Astrocyte (in vitro differentiated cells and primary cell): ENCODE measurements around the gene MARVELD1. TPM values are rescaled to one million over a fixed set of nuclear protein-coding genes. Genes with fewer than 3 reads are reported as not detected.
"Not testable (repeated sequence)": the region's sequence is repeated elsewhere in the genome, so short reads cannot be mapped to it uniquely, and the experiment has no call there.

ENCODE experiments used
- DNase-seq: peaks from one replicate; pipeline ENCODE4 v3.0.0-alpha.2; 2010; ENCODE audit warnings: low read depth
- FAIRE-seq: peaks from 2 replicates; lab custom pipeline; 2011; peaks lifted over from hg19 to GRCh38; lab: Jason Lieb, UNC
- H2AFZ ChIP-seq: 2 replicates; pipeline ENCODE4 v1.6.0; 2012; ENCODE audit warnings: low read depth, low read length, inconsistent platforms
- H3K27ac ChIP-seq: 2 replicates; pipeline ENCODE4 v1.5.1; 2011; ENCODE audit warnings: low read depth, low read length, inconsistent platforms
- H3K27me3 ChIP-seq: 2 replicates; pipeline ENCODE4 v1.6.0; 2011; ENCODE audit warnings: low read length, inconsistent platforms; ENCODE audit not compliant: insufficient read depth
- H3K36me3 ChIP-seq: 2 replicates; pipeline ENCODE4 v1.5.1; 2011; ENCODE audit warnings: low read length, inconsistent platforms; ENCODE audit not compliant: insufficient read depth
- H3K4me1 ChIP-seq: 2 replicates; pipeline ENCODE4 v1.5.1; 2011; ENCODE audit warnings: low read length, inconsistent platforms; ENCODE audit not compliant: insufficient read depth
- H3K4me2 ChIP-seq: 2 replicates; pipeline ENCODE4 v1.6.0; 2012; ENCODE audit warnings: low read length, inconsistent platforms
- H3K4me3 ChIP-seq: 2 replicates; pipeline ENCODE4 v1.5.1; 2011; ENCODE audit warnings: low read depth, mild to moderate bottlenecking, low read length, inconsistent platforms; ENCODE audit not compliant: insufficient read depth
- H3K79me2 ChIP-seq: 2 replicates; pipeline ENCODE4 v1.6.0; 2012; ENCODE audit warnings: mild to moderate bottlenecking, low read length, inconsistent platforms; ENCODE audit not compliant: insufficient read depth
- H3K9ac ChIP-seq: 2 replicates; pipeline ENCODE4 v1.6.0; 2012; ENCODE audit warnings: mild to moderate bottlenecking, low read length, inconsistent platforms
- H3K9me3 ChIP-seq: 2 replicates; pipeline ENCODE4 v1.5.1; 2012; ENCODE audit warnings: low read depth, mild to moderate bottlenecking, low read length, inconsistent platforms; ENCODE audit not compliant: insufficient read depth
- H4K20me1 ChIP-seq: 2 replicates; pipeline ENCODE4 v1.6.0; 2012; ENCODE audit warnings: low read length, inconsistent platforms; ENCODE audit not compliant: insufficient read depth
- H3K27ac Mint-ChIP-seq: one replicate; pipeline ENCODE4 v1.8.0; 2021; ENCODE audit warnings: mild to moderate bottlenecking, mixed read lengths; ENCODE audit not compliant: unreplicated experiment
- H3K27me3 Mint-ChIP-seq: one replicate; pipeline ENCODE4 v1.8.0; 2021; ENCODE audit warnings: low read depth, mixed read lengths; ENCODE audit not compliant: unreplicated experiment
- H3K36me3 Mint-ChIP-seq: one replicate; pipeline ENCODE4 v1.8.0; 2021; ENCODE audit warnings: low read depth, mixed read lengths; ENCODE audit not compliant: unreplicated experiment
- H3K4me1 Mint-ChIP-seq: one replicate; pipeline ENCODE4 v1.8.0; 2021; ENCODE audit warnings: low read depth, mixed read lengths; ENCODE audit not compliant: unreplicated experiment
- H3K4me3 Mint-ChIP-seq: one replicate; pipeline ENCODE4 v1.8.0; 2021; ENCODE audit warnings: mild to moderate bottlenecking, moderate library complexity, mixed read lengths; ENCODE audit not compliant: unreplicated experiment
- H3K9me3 Mint-ChIP-seq: one replicate; pipeline ENCODE4 v1.8.0; 2021; ENCODE audit warnings: mild to moderate bottlenecking, mixed read lengths; ENCODE audit not compliant: unreplicated experiment
- CTCF ChIP-seq: IDR thresholded peaks from 2 replicates; pipeline ENCODE4 v1.5.1; 2011; ENCODE audit warnings: low read depth, mild to moderate bottlenecking, inconsistent platforms, low read length, moderate library complexity; ENCODE audit not compliant: insufficient read depth
- EZH2 ChIP-seq: IDR thresholded peaks from 2 replicates; pipeline ENCODE4 v1.6.1; 2012; ENCODE audit warnings: mild to moderate bottlenecking, low read length, inconsistent platforms; ENCODE audit not compliant: insufficient read depth
- total RNA-seq: library from RNA; stranded (reverse); gene quantifications from 2 replicates; pipeline ENCODE4 v1.2.1, GENCODE V29; 2021

MARVELD1 gene
- total RNA-seq, 1 donor from 2014 or later, result 69.7 TPM

GRCh38 chr10:97690133-97690532 is 23.4 kb upstream of the MARVELD1 start:
- no peaks in the 10 kb centered on the region for H3K36me3 ChIP-seq
- no peak overlapping the region for H3K9ac ChIP-seq
- no peaks in the 10 kb centered on the region for H3K79me2 ChIP-seq
- H4K20me1 ChIP-seq, result no peaks in the 10 kb centered on the region
- TF ChIP-seq EZH2, result no peak
- TF ChIP-seq CTCF, result no peak
- Mint-ChIP-seq H3K4me1 (peaks cover 14% of the 10 kb centered on the region), H3K27ac (peak overlapping the region; percentile 72), H3K4me3 (no peak overlapping the region), H3K36me3 (no peaks in the 10 kb centered on the region), H3K9me3 (no peaks in the 10 kb centered on the region), H3K27me3 (no peaks in the 10 kb centered on the region)
- peak overlapping the region; percentile 4 for H3K4me2 ChIP-seq
- H3K4me1 ChIP-seq, result peaks cover 42% of the 10 kb centered on the region
- H3K27me3 ChIP-seq, result no peaks in the 10 kb centered on the region
- H3K9me3 ChIP-seq, result no peaks in the 10 kb centered on the region
- H3K27ac ChIP-seq, result peak overlapping the region; percentile 71
- FAIRE-seq (no peak), DNase-seq (no peak)
- no peak overlapping the region for H2AFZ ChIP-seq
- no peak overlapping the region for H3K4me3 ChIP-seq

GRCh38 chr10:97698072-97698655 is 15.4 kb upstream of the MARVELD1 start:
- not testable (repeated sequence) for H3K9me3 Mint-ChIP-seq, H3K27me3 Mint-ChIP-seq, H3K36me3 Mint-ChIP-seq, H3K4me2 ChIP-seq, H3K4me3 ChIP-seq, H3K4me1 ChIP-seq, H3K79me2 ChIP-seq, DNase-seq, H3K36me3 ChIP-seq, H3K27ac ChIP-seq, H3K9ac ChIP-seq, H3K27ac Mint-ChIP-seq, H2AFZ ChIP-seq, H3K9me3 ChIP-seq, H3K4me3 Mint-ChIP-seq, H3K27me3 ChIP-seq, H3K4me1 Mint-ChIP-seq, H4K20me1 ChIP-seq, FAIRE-seq

- Histone ChIP-seq H4K20me1 (no peaks in the 10 kb centered on the region), H3K4me3 (no peak overlapping the region), H3K9me3 (no peaks in the 10 kb centered on the region), H3K4me2 (no peak overlapping the region), H2AFZ (no peak overlapping the region), H3K27me3 (peaks cover 3% of the 10 kb centered on the region), H3K36me3 (no peaks in the 10 kb centered on the region), H3K4me1 (no peaks in the 10 kb centered on the region), H3K9ac (no peak overlapping the region), H3K27ac (no peak overlapping the region), H3K79me2 (no peaks in the 10 kb centered on the region)
- H3K27me3 Mint-ChIP-seq, result peaks cover 10% of the 10 kb centered on the region
- TF ChIP-seq CTCF (peak; percentile 83), EZH2 (no peak)
- H3K9me3 Mint-ChIP-seq, result no peaks in the 10 kb centered on the region
- FAIRE-seq (peak; percentile 52), DNase-seq (peak; percentile 33)
- no peaks in the 10 kb centered on the region for H3K36me3 Mint-ChIP-seq
- no peak overlapping the region for H3K4me3 Mint-ChIP-seq
- no peaks in the 10 kb centered on the region for H3K4me1 Mint-ChIP-seq
- no peak overlapping the region for H3K27ac Mint-ChIP-seq
These were observed 12.0 kb upstream of the MARVELD1 start for GRCh38 chr10:97701438-97702069.
